Lower leg skin (tissue), 3 donors: Measurements from ENCODE around the gene CCR6.

ENCODE experiments used
- POLR2A ChIP-seq, 2 donors: fragments of 450-650 bp; IDR thresholded peaks; one replicate each; pipeline ENCODE4 v1.6.1; 2016 to 2017; ENCODE audit warnings: antibody characterized with exemption in 2 of 2, mild to moderate bottlenecking in 1 of 2, moderate library complexity in 1 of 2
- TF ChIP-seq, protein P1 (sequence below), 3 donors: fragments of 450-650 bp; IDR thresholded peaks; one replicate each; pipeline ENCODE4 v1.5.1; 2016; ENCODE audit warnings: antibody characterized with exemption in 3 of 3, mild to moderate bottlenecking in 3 of 3, moderate library complexity in 2 of 3

DNA sequence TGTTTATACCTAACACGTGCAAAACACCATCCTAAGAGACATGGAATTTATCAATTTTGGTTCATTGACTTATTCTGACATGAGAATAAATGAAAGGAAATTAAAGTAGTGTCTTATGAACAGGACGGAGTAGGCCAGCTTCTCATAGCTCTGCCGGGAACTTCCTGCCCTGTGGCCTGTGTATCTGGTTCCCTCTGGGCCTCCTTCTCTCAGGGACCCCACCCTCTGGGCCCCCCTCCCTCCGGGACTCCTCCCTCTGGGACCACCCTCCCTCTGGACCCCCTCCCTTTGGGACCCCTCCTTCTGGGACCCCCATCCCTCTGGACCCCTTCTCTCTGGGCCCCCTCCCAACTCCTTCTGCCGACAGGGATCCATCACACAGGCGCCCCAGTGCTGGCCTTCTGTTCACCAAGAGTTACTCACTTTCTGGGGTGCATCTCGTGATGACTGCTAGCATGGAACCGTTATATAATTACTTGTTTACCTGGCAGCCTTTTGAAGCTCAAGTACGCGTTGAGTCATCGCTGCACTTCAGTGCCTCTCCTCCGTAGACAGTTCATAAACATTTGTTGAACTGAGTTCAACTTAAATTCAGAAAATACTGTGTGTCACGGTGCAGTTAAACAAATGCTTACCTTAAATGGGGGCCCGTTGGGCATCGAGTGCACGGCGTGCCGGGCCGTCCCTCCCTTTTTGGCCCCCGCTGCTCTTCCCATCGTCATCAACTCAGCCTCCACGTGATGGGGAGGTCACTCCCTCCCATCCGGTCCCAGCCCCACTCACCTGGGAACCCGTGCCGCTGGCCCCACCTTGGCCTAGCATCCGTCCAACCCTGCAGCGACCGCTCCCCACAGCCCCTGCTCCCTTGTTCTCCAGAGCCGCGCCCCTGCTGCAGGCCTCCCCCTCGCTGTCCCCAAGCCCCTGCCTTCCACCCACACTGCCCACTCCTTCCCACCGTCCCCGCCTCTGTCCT, 8.1 kb downstream of the CCR6 start:
- TF ChIP-seq, protein P1, sequence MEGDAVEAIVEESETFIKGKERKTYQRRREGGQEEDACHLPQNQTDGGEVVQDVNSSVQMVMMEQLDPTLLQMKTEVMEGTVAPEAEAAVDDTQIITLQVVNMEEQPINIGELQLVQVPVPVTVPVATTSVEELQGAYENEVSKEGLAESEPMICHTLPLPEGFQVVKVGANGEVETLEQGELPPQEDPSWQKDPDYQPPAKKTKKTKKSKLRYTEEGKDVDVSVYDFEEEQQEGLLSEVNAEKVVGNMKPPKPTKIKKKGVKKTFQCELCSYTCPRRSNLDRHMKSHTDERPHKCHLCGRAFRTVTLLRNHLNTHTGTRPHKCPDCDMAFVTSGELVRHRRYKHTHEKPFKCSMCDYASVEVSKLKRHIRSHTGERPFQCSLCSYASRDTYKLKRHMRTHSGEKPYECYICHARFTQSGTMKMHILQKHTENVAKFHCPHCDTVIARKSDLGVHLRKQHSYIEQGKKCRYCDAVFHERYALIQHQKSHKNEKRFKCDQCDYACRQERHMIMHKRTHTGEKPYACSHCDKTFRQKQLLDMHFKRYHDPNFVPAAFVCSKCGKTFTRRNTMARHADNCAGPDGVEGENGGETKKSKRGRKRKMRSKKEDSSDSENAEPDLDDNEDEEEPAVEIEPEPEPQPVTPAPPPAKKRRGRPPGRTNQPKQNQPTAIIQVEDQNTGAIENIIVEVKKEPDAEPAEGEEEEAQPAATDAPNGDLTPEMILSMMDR (IDR thresholded peaks at IDR 0.05): peak in 1 of 3 donors; percentile 59
- no peak for TF ChIP-seq POLR2A (IDR thresholded peaks at IDR 0.05)
